ENCODE data around the gene KIF4A. TPM values are rescaled to one million over a fixed set of nuclear protein-coding genes. Genes with fewer than 3 reads are reported as not detected.

The KIF4A gene
- total RNA-seq, 2 donors from 2014 or later: 8.7 to 33.7 TPM

DNA sequence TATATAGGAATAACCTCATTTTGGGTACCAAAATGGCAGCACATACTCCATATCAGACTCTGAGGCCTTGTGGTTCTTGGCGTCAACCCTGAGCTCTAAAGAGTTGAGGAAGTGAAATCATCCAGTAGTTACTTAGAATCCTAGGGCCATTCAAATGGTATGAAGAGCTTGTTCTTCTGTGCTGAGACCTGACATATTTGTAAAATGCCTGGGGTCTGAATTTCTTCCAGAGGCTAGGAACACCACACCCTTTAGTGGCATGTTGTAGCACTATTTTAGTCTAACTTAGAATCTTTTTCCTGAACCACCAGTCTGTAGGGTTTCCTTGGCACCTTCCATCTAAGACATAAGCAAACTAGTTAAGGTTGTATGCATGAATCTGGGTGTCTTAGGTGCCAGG is 115.1 kb downstream of the KIF4A start:
- Histone ChIP-seq H3K4me1 (no peaks in the 10 kb centered on the region), H3K36me3 (no peaks in the 10 kb centered on the region), H3K9me3 (no peaks in the 10 kb centered on the region), H3K4me3 (no peak overlapping the region), H3K9ac (ENCODE audit: low read depth in 2 of 2, low read length in 2 of 2) (no peak overlapping the region), H3K27me3 (no peaks in the 10 kb centered on the region), H3K27ac (no peak overlapping the region)
- DNase-seq: no peak
- intact Hi-C loops (cut with DNase I): no loop called here
- TF ChIP-seq, protein P1, sequence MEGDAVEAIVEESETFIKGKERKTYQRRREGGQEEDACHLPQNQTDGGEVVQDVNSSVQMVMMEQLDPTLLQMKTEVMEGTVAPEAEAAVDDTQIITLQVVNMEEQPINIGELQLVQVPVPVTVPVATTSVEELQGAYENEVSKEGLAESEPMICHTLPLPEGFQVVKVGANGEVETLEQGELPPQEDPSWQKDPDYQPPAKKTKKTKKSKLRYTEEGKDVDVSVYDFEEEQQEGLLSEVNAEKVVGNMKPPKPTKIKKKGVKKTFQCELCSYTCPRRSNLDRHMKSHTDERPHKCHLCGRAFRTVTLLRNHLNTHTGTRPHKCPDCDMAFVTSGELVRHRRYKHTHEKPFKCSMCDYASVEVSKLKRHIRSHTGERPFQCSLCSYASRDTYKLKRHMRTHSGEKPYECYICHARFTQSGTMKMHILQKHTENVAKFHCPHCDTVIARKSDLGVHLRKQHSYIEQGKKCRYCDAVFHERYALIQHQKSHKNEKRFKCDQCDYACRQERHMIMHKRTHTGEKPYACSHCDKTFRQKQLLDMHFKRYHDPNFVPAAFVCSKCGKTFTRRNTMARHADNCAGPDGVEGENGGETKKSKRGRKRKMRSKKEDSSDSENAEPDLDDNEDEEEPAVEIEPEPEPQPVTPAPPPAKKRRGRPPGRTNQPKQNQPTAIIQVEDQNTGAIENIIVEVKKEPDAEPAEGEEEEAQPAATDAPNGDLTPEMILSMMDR (IDR thresholded peaks at IDR 0.05): no peak

- Histone ChIP-seq H3K36me3 (no peaks in the 10 kb centered on the region), H3K27me3 (no peaks in the 10 kb centered on the region), H3K4me1 (no peaks in the 10 kb centered on the region), H3K27ac (no peak overlapping the region), H3K9me3 (no peaks in the 10 kb centered on the region), H3K4me3 (no peak overlapping the region), H3K9ac (ENCODE audit: low read depth in 2 of 2, low read length in 2 of 2) (no peak overlapping the region)
- DNase-seq: no peak
- intact Hi-C loops (cut with DNase I): no loop called here
- TF ChIP-seq, protein P1 (IDR thresholded peaks at IDR 0.05): no peak
These were observed 121.0 kb downstream of the KIF4A start for GRCh38 chrX:70410921-70411320.

- H3K4me1 ChIP-seq: no peaks in the 10 kb centered on the region
- no peaks in the 10 kb centered on the region for H3K36me3 ChIP-seq
- no peaks in the 10 kb centered on the region for H3K9me3 ChIP-seq
- no peak overlapping the region for H3K4me3 ChIP-seq
- no peak overlapping the region for H3K27ac ChIP-seq
- H3K27me3 ChIP-seq: no peaks in the 10 kb centered on the region
- no peak overlapping the region for H3K9ac ChIP-seq (ENCODE audit: low read depth in 2 of 2, low read length in 2 of 2)
- TF ChIP-seq, protein P1 (IDR thresholded peaks at IDR 0.05): no peak
- DNase-seq: no peak
- intact Hi-C loops (cut with DNase I): no loop called here
These were observed 121.6 kb downstream of the KIF4A start for GRCh38 chrX:70411475-70411874.

DNA sequence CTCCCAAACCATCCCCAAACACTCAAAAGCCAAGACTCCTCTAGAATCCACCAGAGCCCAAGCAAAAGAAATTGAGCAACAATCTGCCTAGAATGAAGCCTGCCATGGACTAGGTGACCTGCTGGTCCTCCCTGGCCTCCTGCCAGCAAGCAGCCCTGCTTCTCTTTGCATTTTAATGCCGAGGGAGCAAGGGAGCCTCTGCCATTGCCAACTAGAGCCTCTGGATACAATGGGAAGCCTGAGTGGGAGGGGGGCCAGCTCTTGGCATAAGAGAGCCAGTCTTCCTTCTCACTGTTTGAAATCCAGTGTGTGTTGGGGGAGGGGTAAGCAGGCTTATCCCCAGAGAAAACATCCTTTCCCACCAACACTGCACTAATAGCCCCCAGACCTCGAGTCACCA is 131.7 kb downstream of the KIF4A start:
- Histone ChIP-seq H3K4me1 (no peaks in the 10 kb centered on the region), H3K27ac (no peak overlapping the region), H3K9ac (ENCODE audit: low read depth in 2 of 2, low read length in 2 of 2) (no peak overlapping the region), H3K36me3 (no peaks in the 10 kb centered on the region), H3K4me3 (no peak overlapping the region), H3K27me3 (no peaks in the 10 kb centered on the region), H3K9me3 (no peaks in the 10 kb centered on the region)
- DNase-seq: no peak
- TF ChIP-seq, protein P1 (IDR thresholded peaks at IDR 0.05): no peak
- intact Hi-C loops (cut with DNase I): loop anchor here (10.0 kb wide), 2 partner anchors 127 to 243 kb away; partner anchors contain the start of gene KIF4A

GRCh38 chrX:70422851-70423341 is 133.0 kb downstream of the KIF4A start, which contains the start of gene GDPD2:
Gene GDPD2 (plus strand): TSS chrX:70423314. CDS start chrX:70424985, 1,671 bp downstream.
- TF ChIP-seq, protein P1 (IDR thresholded peaks at IDR 0.05): no peak
- no peaks in the 10 kb centered on the region for H3K36me3 ChIP-seq
- H3K27me3 ChIP-seq: no peaks in the 10 kb centered on the region
- no peaks in the 10 kb centered on the region for H3K9me3 ChIP-seq
- H3K4me3 ChIP-seq: no peak within 1 kb of the TSS
- DNase-seq: peak; percentile 37
- H3K9ac ChIP-seq (ENCODE audit: low read depth in 2 of 2, low read length in 2 of 2): peak within 1 kb of the TSS; percentile 26 to 36
- no peaks in the 10 kb centered on the region for H3K4me1 ChIP-seq
- intact Hi-C loops (cut with DNase I): loop anchor here (10.0 kb wide), 2 partner anchors 128 to 242 kb away; partner anchors contain the start of gene KIF4A
- H3K27ac ChIP-seq: no peak within 1 kb of the TSS

Measured in colonic mucosa (tissue), 4 donors.